Measurements from ENCODE around the gene MOSPD3. TPM values are rescaled to one million over a fixed set of nuclear protein-coding genes. Genes with fewer than 3 reads are reported as not detected.
A peak's percentile ranks its signal among the peaks of the same experiment; 100 is the strongest.

Gene MOSPD3
- total and polyA plus RNA-seq, 2 of the 13 experiments (the other 11 are each of a cell fraction or from before 2014, with no cell fraction given) = 7.6 to 8.8 TPM

GRCh38 chr7:100568896-100569844 lies 43.2 kb upstream of the MOSPD3 start (continued):
- TF ChIP-seq U2AF1 (optimal IDR thresholded peaks at IDR 0.05; ENCODE audit: low read depth, low read length) = peak; percentile 34
- TF ChIP-seq ATM (IDR thresholded peaks at IDR 0.05; ENCODE audit: borderline replicate concordance) = no peak
- 0 out of 2 replicates have a peak, but pooled peaks have one; percentile 69 for TF ChIP-seq CENPT (CRISPR knock-in tag; IDR thresholded peaks at IDR 0.05; ENCODE audit: low read depth)
- TF ChIP-seq RFXANK (CRISPR knock-in tag; IDR thresholded peaks at IDR 0.05) = 0 out of 2 replicates have a peak, but pooled peaks have one; percentile 15
- TF ChIP-seq SIN3B (IDR thresholded peaks at IDR 0.05; ENCODE audit: low read length) = no peak
- TF ChIP-seq, protein P1, sequence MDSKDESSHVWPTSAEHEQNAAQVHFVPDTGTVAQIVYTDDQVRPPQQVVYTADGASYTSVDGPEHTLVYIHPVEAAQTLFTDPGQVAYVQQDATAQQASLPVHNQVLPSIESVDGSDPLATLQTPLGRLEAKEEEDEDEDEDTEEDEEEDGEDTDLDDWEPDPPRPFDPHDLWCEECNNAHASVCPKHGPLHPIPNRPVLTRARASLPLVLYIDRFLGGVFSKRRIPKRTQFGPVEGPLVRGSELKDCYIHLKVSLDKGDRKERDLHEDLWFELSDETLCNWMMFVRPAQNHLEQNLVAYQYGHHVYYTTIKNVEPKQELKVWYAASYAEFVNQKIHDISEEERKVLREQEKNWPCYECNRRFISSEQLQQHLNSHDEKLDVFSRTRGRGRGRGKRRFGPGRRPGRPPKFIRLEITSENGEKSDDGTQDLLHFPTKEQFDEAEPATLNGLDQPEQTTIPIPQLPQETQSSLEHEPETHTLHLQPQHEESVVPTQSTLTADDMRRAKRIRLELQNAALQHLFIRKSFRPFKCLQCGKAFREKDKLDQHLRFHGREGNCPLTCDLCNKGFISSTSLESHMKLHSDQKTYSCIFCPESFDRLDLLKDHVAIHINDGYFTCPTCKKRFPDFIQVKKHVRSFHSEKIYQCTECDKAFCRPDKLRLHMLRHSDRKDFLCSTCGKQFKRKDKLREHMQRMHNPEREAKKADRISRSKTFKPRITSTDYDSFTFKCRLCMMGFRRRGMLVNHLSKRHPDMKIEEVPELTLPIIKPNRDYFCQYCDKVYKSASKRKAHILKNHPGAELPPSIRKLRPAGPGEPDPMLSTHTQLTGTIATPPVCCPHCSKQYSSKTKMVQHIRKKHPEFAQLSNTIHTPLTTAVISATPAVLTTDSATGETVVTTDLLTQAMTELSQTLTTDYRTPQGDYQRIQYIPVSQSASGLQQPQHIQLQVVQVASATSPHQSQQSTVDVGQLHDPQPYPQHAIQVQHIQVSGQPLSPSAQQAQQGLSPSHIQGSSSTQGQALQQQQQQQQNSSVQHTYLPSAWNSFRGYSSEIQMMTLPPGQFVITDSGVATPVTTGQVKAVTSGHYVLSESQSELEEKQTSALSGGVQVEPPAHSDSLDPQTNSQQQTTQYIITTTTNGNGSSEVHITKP (CRISPR knock-in tag; IDR thresholded peaks at IDR 0.05; ENCODE audit: low read depth) = peak; percentile 54; the same call in 1 of the 2 replicates
- peak; percentile 87; the same call in 1 of the 2 replicates for TF ChIP-seq PAF1 (CRISPR knock-in tag; IDR thresholded peaks at IDR 0.05)
- peak; percentile 78 for TF ChIP-seq IRF2 (CRISPR knock-in tag; IDR thresholded peaks at IDR 0.05)
- TF ChIP-seq TOPORS (CRISPR knock-in tag; IDR thresholded peaks at IDR 0.05) = peak; percentile 88
- TF ChIP-seq ZNF124 (CRISPR knock-in tag; IDR thresholded peaks at IDR 0.05) = no peak
- no peak; the same call in 1 of the 2 replicates for TF ChIP-seq ZNF607 (CRISPR knock-in tag; IDR thresholded peaks at IDR 0.05; ENCODE audit: borderline replicate concordance)
- no peak for TF ChIP-seq PHB2 (IDR thresholded peaks at IDR 0.05; ENCODE audit: partially characterized antibody)
- peak; percentile 13; the same call in 1 of the 2 replicates for TF ChIP-seq ZBTB38 (CRISPR knock-in tag; IDR thresholded peaks at IDR 0.05)
- TF ChIP-seq, protein P2, sequence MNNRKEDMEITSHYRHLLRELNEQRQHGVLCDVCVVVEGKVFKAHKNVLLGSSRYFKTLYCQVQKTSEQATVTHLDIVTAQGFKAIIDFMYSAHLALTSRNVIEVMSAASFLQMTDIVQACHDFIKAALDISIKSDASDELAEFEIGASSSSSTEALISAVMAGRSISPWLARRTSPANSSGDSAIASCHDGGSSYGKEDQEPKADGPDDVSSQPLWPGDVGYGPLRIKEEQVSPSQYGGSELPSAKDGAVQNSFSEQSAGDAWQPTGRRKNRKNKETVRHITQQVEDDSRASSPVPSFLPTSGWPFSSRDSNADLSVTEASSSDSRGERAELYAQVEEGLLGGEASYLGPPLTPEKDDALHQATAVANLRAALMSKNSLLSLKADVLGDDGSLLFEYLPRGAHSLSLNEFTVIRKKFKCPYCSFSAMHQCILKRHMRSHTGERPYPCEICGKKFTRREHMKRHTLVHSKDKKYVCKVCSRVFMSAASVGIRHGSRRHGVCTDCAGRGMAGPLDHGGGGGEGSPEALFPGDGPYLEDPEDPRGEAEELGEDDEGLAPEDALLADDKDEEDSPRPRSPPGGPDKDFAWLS (CRISPR knock-in tag; IDR thresholded peaks at IDR 0.05; ENCODE audit: borderline replicate concordance) = 0 out of 2 replicates have a peak, but pooled peaks have one; percentile 87
- TF ChIP-seq ZNF451 (CRISPR knock-in tag; IDR thresholded peaks at IDR 0.05) = peak; percentile 27
- no peak for TF ChIP-seq KAT8 (CRISPR knock-in tag; IDR thresholded peaks at IDR 0.05)
- no peak for TF ChIP-seq MTA3 (CRISPR knock-in tag; IDR thresholded peaks at IDR 0.05)
- no peak for TF ChIP-seq FOXP1 (IDR thresholded peaks at IDR 0.05)
- no peak for TF ChIP-seq FOXP1 (CRISPR knock-in tag; IDR thresholded peaks at IDR 0.05)
- TF ChIP-seq TCF7 (IDR thresholded peaks at IDR 0.05; ENCODE audit: low read depth) = no peak
- TF ChIP-seq EEA1 (CRISPR knock-in tag; IDR thresholded peaks at IDR 0.05; ENCODE audit: borderline replicate concordance) = no peak
- 0 out of 2 replicates have a peak, but pooled peaks have one; percentile 12 for TF ChIP-seq FOXJ3 (CRISPR knock-in tag; IDR thresholded peaks at IDR 0.05; ENCODE audit: borderline replicate concordance)
- no peak for TF ChIP-seq TFDP2 (CRISPR knock-in tag; IDR thresholded peaks at IDR 0.05)
- TF ChIP-seq RFX1 (IDR thresholded peaks at IDR 0.05) = peak; percentile 92
- TF ChIP-seq TOE1 (CRISPR knock-in tag; IDR thresholded peaks at IDR 0.05) = 0 out of 2 replicates have a peak, but pooled peaks have one; percentile 23
- TF ChIP-seq SMYD3 (CRISPR knock-in tag; IDR thresholded peaks at IDR 0.05) = peak; percentile 82
